GM19395 (cell line): ENCODE measurements around the gene GRIK3.
"Not testable (repeated sequence)": the region's sequence is repeated elsewhere in the genome, so short reads cannot be mapped to it uniquely, and the experiment has no call there.

Experiments
- ATAC-seq: cut with Tn5 transposase; IDR thresholded peaks from one replicate; pipeline ENCODE4 v1.9.1; 2021; ENCODE audit warnings: mild to moderate bottlenecking, moderate library complexity; ENCODE audit not compliant: unreplicated experiment

The GRIK3 gene

GRCh38 chr1:36948606-36949005 is 85.7 kb downstream of the GRIK3 start:
- no peak for ATAC-seq

- no peak for ATAC-seq
Observed at GRCh38 chr1:36948147-36948546, 86.2 kb downstream of the GRIK3 start.

- ATAC-seq, result no peak
Observed at GRCh38 chr1:36947384-36947783, 86.9 kb downstream of the GRIK3 start.

GRCh38 chr1:36944883-36945282 is 89.4 kb downstream of the GRIK3 start:
- no peak for ATAC-seq

- no peak for ATAC-seq
Observed at GRCh38 chr1:36942148-36942547, 92.2 kb downstream of the GRIK3 start.

GRCh38 chr1:36941316-36941978 is 92.9 kb downstream of the GRIK3 start:
- no peak for ATAC-seq

GRCh38 chr1:36938819-36939218 is 95.5 kb downstream of the GRIK3 start:
- no peak for ATAC-seq

- ATAC-seq, result no peak
Observed at GRCh38 chr1:36937371-36937770, 96.9 kb downstream of the GRIK3 start.

GRCh38 chr1:36934061-36934460 is 100.3 kb downstream of the GRIK3 start:
- ATAC-seq, result no peak

GRCh38 chr1:36927826-36928225 is 106.5 kb downstream of the GRIK3 start:
- ATAC-seq, result no peak

- ATAC-seq, result no peak
Observed at GRCh38 chr1:36925251-36925650, 109.1 kb downstream of the GRIK3 start.

GRCh38 chr1:36924282-36924811 is 110.0 kb downstream of the GRIK3 start:
- ATAC-seq, result no peak

GRCh38 chr1:36922593-36923426 is 111.5 kb downstream of the GRIK3 start:
- ATAC-seq, result no peak

GRCh38 chr1:36922071-36922470 is 112.2 kb downstream of the GRIK3 start:
- no peak for ATAC-seq

GRCh38 chr1:36920801-36921405 is 113.4 kb downstream of the GRIK3 start:
- no peak for ATAC-seq

GRCh38 chr1:36920371-36920770 is 113.9 kb downstream of the GRIK3 start:
- ATAC-seq, result no peak

GRCh38 chr1:36919491-36920145 is 114.7 kb downstream of the GRIK3 start:
- ATAC-seq, result no peak

GRCh38 chr1:36918604-36919003 is 115.7 kb downstream of the GRIK3 start:
- no peak for ATAC-seq

GRCh38 chr1:36916542-36916941 is 117.8 kb downstream of the GRIK3 start:
- ATAC-seq, result not testable (repeated sequence)

- no peak for ATAC-seq
Observed at GRCh38 chr1:36913484-36914060, 120.7 kb downstream of the GRIK3 start.

- no peak for ATAC-seq
Observed at GRCh38 chr1:36913016-36913415, 121.3 kb downstream of the GRIK3 start.
